Calu3 (cell line): ENCODE results near the gene TMEM120B. TPM values are rescaled to one million over a fixed set of nuclear protein-coding genes. Genes with fewer than 3 reads are reported as not detected.

ENCODE experiments used
- BruUV-seq: library from RNA; stranded (reverse); fragments of 400-500 nt; replicated peaks from 2 replicates; lab custom pipeline; 2021; lab: Mats Ljungman, UMichigan
- CTCF ChIA-PET: fragments of 300-600 bp; sonication (Branson Sonifier 250); formaldehyde crosslinking; loops from one replicate; lab custom pipeline; 2022; ENCODE audit warnings: antibody characterized with exemption; lab: Charles Lee
- DNase-seq: peaks from one replicate; pipeline ENCODE4 v3.0.0; 2022
- H3K27ac Mint-ChIP-seq: one replicate; pipeline ENCODE4 v1.8.0; 2022; ENCODE audit warnings: mixed read lengths; ENCODE audit not compliant: unreplicated experiment
- H3K27me3 Mint-ChIP-seq: one replicate; pipeline ENCODE4 v1.8.0; 2022; ENCODE audit warnings: mixed read lengths; ENCODE audit not compliant: unreplicated experiment
- H3K36me3 Mint-ChIP-seq: one replicate; pipeline ENCODE4 v1.8.0; 2022; ENCODE audit warnings: mild to moderate bottlenecking, moderate library complexity, mixed read lengths; ENCODE audit not compliant: insufficient read depth, unreplicated experiment
- H3K4me1 Mint-ChIP-seq: one replicate; pipeline ENCODE4 v1.8.0; 2022; ENCODE audit warnings: mild to moderate bottlenecking, low read depth, mixed read lengths; ENCODE audit not compliant: unreplicated experiment
- H3K4me3 Mint-ChIP-seq: one replicate; pipeline ENCODE4 v1.8.0; 2022; ENCODE audit warnings: mild to moderate bottlenecking, low read depth, moderate library complexity, mixed read lengths; ENCODE audit not compliant: unreplicated experiment
- H3K9me3 Mint-ChIP-seq: one replicate; pipeline ENCODE4 v1.8.0; 2022; ENCODE audit warnings: low read depth, mixed read lengths; ENCODE audit not compliant: unreplicated experiment
- intact Hi-C: fragments of 100-400 bp; cut with micrococcal nuclease; formaldehyde crosslinking; loops from one replicate; pipeline ENCODE4 v1.10.0; 2022; ENCODE audit not compliant: unreplicated experiment
- total RNA-seq: library from RNA; stranded (reverse); gene quantifications from 2 replicates; pipeline ENCODE4 v1.2.3, GENCODE V29; 2022
- TF ChIP-seq, protein P1 (sequence below): fragments of 200-600 bp; IDR thresholded peaks from one replicate; pipeline ENCODE4 v1.8.0; 2022; ENCODE audit warnings: antibody characterized with exemption; ENCODE audit not compliant: unreplicated experiment

Gene TMEM120B
- total RNA-seq, 1 experiment from 2014 or later, result 23.2 TPM

DNA sequence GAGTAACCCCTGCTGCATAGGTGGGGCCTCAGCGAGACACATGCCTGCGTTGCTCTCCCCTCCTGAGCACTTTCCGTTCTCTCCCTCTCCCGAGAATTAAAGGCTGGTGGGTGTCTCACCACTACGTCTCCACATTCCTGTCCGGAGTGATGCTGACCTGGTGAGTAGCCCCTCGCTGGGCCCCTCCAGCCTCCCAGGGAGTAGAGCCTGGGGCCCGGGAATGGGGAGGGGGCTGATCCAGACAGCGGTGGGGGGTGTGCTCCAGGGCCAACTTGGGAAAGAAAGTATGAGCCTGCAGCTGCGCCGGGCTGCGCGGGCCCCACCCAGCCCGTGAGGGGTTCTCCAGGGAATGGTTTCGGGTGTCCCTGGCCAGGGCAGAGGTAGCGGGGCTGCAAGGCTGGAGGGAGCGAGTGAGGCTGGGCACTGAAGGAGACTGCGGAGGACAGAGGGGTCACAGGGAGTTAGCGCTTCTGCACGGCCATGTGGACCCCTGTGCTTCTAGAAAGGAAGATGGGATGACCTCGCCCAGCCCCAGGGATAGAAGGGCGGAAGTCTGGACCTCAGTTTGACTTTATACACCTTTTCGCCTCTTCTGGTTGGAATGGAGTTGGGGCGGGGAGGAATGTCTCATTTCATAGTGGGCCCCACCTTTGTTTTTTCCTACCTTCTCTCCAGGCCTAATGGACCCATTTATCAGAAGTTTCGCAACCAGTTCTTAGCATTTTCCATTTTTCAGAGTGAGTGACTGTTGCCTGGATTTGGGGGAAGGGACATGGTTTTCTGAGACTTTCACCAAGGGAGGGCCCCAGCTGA lies 58.5 kb downstream of the TMEM120B start:
- CTCF ChIA-PET, result interaction anchor here (0.6 kb wide), 1 partner anchor 78 kb away, joined by 4 read pairs; no protein-coding TSS in a partner anchor
- intact Hi-C loops, result no loop called here

GRCh38 chr12:121773011-121773777 lies 60.6 kb downstream of the TMEM120B start:
- intact Hi-C loops, result loop anchor here (1.0 kb wide), 1 partner anchor 76 kb away; no protein-coding TSS in a partner anchor
- H3K4me3 Mint-ChIP-seq, result no peak overlapping the region
- no TSS peak for BruUV-seq
- TF ChIP-seq, protein P1, sequence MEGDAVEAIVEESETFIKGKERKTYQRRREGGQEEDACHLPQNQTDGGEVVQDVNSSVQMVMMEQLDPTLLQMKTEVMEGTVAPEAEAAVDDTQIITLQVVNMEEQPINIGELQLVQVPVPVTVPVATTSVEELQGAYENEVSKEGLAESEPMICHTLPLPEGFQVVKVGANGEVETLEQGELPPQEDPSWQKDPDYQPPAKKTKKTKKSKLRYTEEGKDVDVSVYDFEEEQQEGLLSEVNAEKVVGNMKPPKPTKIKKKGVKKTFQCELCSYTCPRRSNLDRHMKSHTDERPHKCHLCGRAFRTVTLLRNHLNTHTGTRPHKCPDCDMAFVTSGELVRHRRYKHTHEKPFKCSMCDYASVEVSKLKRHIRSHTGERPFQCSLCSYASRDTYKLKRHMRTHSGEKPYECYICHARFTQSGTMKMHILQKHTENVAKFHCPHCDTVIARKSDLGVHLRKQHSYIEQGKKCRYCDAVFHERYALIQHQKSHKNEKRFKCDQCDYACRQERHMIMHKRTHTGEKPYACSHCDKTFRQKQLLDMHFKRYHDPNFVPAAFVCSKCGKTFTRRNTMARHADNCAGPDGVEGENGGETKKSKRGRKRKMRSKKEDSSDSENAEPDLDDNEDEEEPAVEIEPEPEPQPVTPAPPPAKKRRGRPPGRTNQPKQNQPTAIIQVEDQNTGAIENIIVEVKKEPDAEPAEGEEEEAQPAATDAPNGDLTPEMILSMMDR, result peak; percentile 73
- H3K27me3 Mint-ChIP-seq, result no peaks in the 10 kb centered on the region
- H3K27ac Mint-ChIP-seq, result no peak overlapping the region
- CTCF ChIA-PET, result interaction anchor here (0.6 to 1.7 kb wide), 4 partner anchors 21 to 1431 kb away, joined by 3 to 11 read pairs (median 6); partner anchors contain the start of gene RHOF
- H3K9me3 Mint-ChIP-seq, result no peaks in the 10 kb centered on the region
- H3K4me1 Mint-ChIP-seq, result no peaks in the 10 kb centered on the region
- H3K36me3 Mint-ChIP-seq, result peaks cover 42% of the 10 kb centered on the region
- peak; percentile 89 for DNase-seq

More for the DNA sequence above, 58.5 kb downstream of the TMEM120B start:
- no peak for DNase-seq
- Mint-ChIP-seq H3K9me3 (no peaks in the 10 kb centered on the region), H3K36me3 (peaks cover 24% of the 10 kb centered on the region), H3K27me3 (no peaks in the 10 kb centered on the region), H3K4me3 (no peak overlapping the region), H3K4me1 (no peaks in the 10 kb centered on the region), H3K27ac (no peak overlapping the region)
- BruUV-seq, result no TSS peak
- TF ChIP-seq, protein P1, result no peak

DNA sequence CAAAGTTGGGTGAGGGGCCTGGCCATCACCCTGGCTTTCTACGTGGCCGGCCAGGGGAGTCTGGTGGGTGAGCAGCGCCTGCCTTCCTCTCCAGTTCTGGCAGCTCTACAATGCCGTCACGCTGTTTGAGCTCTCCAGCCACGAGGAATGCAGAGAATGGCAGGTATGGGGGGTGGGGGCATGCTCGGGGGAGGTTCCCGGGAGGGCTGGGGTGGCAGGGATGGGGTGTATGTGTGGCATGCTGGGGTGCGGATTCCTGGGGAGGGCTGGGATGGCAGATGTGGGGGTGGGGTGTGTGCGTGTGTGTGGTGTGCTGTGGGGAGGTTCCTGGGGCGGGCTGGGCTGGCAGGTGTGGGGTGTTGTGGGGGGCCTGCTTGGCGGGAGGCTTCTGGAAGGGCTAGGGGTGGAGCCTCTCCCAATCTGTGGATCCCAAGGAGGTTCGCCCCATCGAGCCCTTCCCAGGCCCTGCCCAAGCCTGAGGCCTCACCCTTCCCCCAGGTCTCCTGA lies 62.5 kb downstream of the TMEM120B start:
- DNase-seq, result no peak
- Mint-ChIP-seq H3K4me1 (no peaks in the 10 kb centered on the region), H3K27me3 (no peaks in the 10 kb centered on the region), H3K27ac (peak overlapping the region; percentile 63), H3K9me3 (no peaks in the 10 kb centered on the region), H3K4me3 (no peak overlapping the region), H3K36me3 (peaks cover 56% of the 10 kb centered on the region)
- intact Hi-C loops, result no loop called here
- CTCF ChIA-PET, result interaction anchor here (1.2 kb wide), 1 partner anchor 19 kb away, joined by 11 read pairs; no protein-coding TSS in a partner anchor
- BruUV-seq, result no TSS peak
- TF ChIP-seq, protein P1, result no peak

GRCh38 chr12:121775501-121775900 lies 62.9 kb downstream of the TMEM120B start:
- BruUV-seq, result no TSS peak
- Mint-ChIP-seq H3K36me3 (peaks cover 61% of the 10 kb centered on the region), H3K9me3 (no peaks in the 10 kb centered on the region), H3K4me3 (no peak overlapping the region), H3K27ac (no peak overlapping the region), H3K4me1 (no peaks in the 10 kb centered on the region), H3K27me3 (no peaks in the 10 kb centered on the region)
- CTCF ChIA-PET, result interaction anchor here (1.2 to 4.2 kb wide), 2 partner anchors 19 kb away, joined by 11 to 25 read pairs; partner anchors contain the start of gene RHOF
- intact Hi-C loops, result no loop called here
- DNase-seq, result no peak
- TF ChIP-seq, protein P1, result no peak
